ENCODE data around the gene SLC6A7. TPM values are rescaled to one million over a fixed set of nuclear protein-coding genes. Genes with fewer than 3 reads are reported as not detected.

The SLC6A7 gene
- total RNA-seq, 4 donors from 2014 or later, result not detected

DNA sequence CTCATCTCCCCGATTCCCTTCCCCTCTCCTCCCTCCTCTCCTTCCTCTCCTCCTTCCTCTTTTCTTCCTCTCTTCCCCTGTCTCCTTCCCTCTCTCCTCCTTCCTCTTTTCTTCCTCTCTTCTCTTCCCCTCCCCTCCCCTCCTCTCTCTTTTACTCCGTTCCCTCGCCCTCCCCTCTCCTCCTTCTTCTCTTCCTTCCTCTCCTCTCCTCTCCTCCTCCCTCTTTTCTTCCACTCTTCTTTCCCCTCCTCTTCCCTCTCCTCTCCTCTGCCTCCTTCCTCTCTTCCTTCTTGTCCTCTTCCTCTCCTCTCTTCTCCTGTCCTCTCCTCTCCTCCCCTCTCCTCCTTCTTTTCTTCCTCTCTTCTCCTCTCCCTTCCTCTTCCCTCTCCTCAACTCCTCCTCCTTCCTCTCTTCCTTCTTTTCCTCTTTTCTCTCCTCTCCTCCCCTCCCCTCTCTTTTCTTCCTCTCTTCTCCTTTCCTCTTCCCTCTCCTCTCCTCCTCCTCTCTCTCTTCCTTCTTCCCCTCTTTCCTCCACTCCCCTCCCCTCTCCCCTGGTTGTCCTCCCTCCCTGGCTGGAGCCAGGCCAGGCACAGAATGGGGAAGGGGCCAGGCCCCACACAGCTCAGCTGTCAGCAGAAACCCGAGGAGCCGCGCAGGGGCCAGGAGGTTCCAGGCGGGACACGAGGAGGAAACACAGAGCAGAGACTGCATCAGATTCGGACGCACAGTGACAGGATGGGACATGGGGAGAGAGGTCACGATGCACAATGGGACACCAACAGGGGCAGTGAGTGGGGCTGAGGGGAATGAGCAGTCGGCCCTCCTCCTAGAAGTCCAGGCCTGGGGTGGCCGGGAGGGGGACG is 51.7 kb downstream of the SLC6A7 start:
- no peak for TF ChIP-seq POLR2AphosphoS5 (IDR thresholded peaks at IDR 0.05)
- no peak for TF ChIP-seq CTCF (IDR thresholded peaks at IDR 0.05)
- TF ChIP-seq EP300 (IDR thresholded peaks at IDR 0.05), result no peak
- no peak for TF ChIP-seq POLR2A (IDR thresholded peaks at IDR 0.05; ENCODE audit: low read depth)
- no peak for DNase-seq (ENCODE audit: extremely low spot score)
- WGBS, result 66% methylated on average over 14 of the region's 14 CpGs
- Histone ChIP-seq H3K4me1 (peaks cover 13 to 26% (median 21%) of the 10 kb centered on the region in 4 donors), H3K9me3 (no peaks in the 10 kb centered on the region), H3K27me3 (no peaks in the 10 kb centered on the region), H3K4me3 (no peak overlapping the region), H3K36me3 (peaks cover 0 to 13% (median 4%) of the 10 kb centered on the region in 4 donors), H3K27ac (replicated peaks in 1 of 4) (no peak overlapping the region)
- intact Hi-C loops (cut with DNase I), result loop anchor here (10.0 kb wide), 1 partner anchor 113 kb away; the partner anchor contains the start of gene TCOF1

DNA sequence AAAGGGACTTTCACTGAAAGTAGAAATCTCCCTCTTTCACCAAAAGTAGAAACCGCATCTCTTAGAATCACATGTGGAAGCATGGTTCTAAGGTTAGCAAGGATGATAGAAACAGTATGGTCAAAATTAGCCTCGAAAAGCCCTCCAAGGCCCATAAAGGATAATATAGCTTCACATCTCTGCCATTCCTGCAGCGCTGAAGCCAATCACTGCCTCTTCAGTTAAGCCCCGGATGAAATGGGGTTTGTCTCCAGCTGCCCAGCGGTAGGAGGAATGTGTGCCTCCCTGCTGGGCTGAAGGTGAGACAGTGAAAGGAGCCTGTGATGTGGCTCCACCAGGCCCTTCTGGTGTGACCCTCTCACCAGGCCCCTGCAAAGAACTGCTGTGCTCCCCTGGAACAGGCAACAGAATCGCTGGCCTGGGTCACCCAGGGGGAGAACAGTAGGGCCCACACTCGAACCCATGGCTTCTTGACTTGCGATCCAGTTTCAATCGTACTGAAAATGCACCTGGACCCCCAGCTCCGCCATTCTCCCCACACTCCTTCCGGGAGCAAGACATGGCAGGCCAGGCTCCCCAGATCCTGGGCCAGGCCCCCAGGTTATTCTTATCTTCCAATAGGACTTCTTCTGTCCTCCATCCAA is 52.5 kb downstream of the SLC6A7 start:
- Histone ChIP-seq H3K4me1 (peaks cover 13 to 26% (median 21%) of the 10 kb centered on the region in 4 donors), H3K27ac (replicated peaks in 1 of 4) (no peak overlapping the region), H3K27me3 (no peaks in the 10 kb centered on the region), H3K4me3 (no peak overlapping the region), H3K36me3 (peaks cover 0 to 13% (median 2%) of the 10 kb centered on the region in 4 donors), H3K9me3 (no peaks in the 10 kb centered on the region)
- intact Hi-C loops (cut with DNase I), result loop anchor here (10.0 kb wide), 1 partner anchor 112 kb away; the partner anchor contains the start of gene TCOF1
- 91% methylated on average over 11 of the region's 11 CpGs for WGBS
- DNase-seq (ENCODE audit: extremely low spot score), result no peak
- TF ChIP-seq EP300 (IDR thresholded peaks at IDR 0.05) (no peak), POLR2A (IDR thresholded peaks at IDR 0.05; ENCODE audit: low read depth) (no peak), POLR2AphosphoS5 (IDR thresholded peaks at IDR 0.05) (no peak), CTCF (IDR thresholded peaks at IDR 0.05) (no peak)

- 74% methylated on average over 4 of the region's 4 CpGs for WGBS
- intact Hi-C loops (cut with DNase I), result loop anchor here (10.0 kb wide), 1 partner anchor 111 kb away; the partner anchor contains the start of gene TCOF1
- Histone ChIP-seq H3K4me3 (no peak overlapping the region), H3K4me1 (peaks cover 13 to 26% (median 21%) of the 10 kb centered on the region in 4 donors), H3K36me3 (peaks cover 0 to 11% (median under 1%) of the 10 kb centered on the region in 4 donors), H3K27me3 (no peaks in the 10 kb centered on the region), H3K27ac (replicated peaks in 1 of 4) (no peak overlapping the region), H3K9me3 (no peaks in the 10 kb centered on the region)
- TF ChIP-seq POLR2A (IDR thresholded peaks at IDR 0.05; ENCODE audit: low read depth) (no peak), CTCF (IDR thresholded peaks at IDR 0.05) (no peak), POLR2AphosphoS5 (IDR thresholded peaks at IDR 0.05) (no peak), EP300 (IDR thresholded peaks at IDR 0.05) (no peak)
- DNase-seq (ENCODE audit: extremely low spot score), result no peak
These were observed 53.7 kb downstream of the SLC6A7 start for GRCh38 chr5:150243590-150243989.

- 65% methylated on average over 7 of the region's 7 CpGs for WGBS
- H3K4me3 ChIP-seq, result peak overlapping the region in 2 of 4 donors; percentile 34 to 40
- H3K27ac ChIP-seq (replicated peaks in 1 of 4), result peak overlapping the region in 1 of 4 donors; percentile 64
These were observed 54.3 kb downstream of the SLC6A7 start for GRCh38 chr5:150244209-150244608.

More at GRCh38 chr5:150244209-150244608, 54.3 kb downstream of the SLC6A7 start:
- Histone ChIP-seq H3K4me1 (peaks cover 13 to 26% (median 21%) of the 10 kb centered on the region in 4 donors), H3K9me3 (no peaks in the 10 kb centered on the region), H3K36me3 (peaks cover 0 to 5% (median 0%) of the 10 kb centered on the region in 4 donors), H3K27me3 (no peaks in the 10 kb centered on the region)
- no peak for TF ChIP-seq POLR2AphosphoS5 (IDR thresholded peaks at IDR 0.05)
- no peak for TF ChIP-seq POLR2A (IDR thresholded peaks at IDR 0.05; ENCODE audit: low read depth)
- intact Hi-C loops (cut with DNase I), result loop anchor here (10.0 kb wide), 1 partner anchor 111 kb away; the partner anchor contains the start of gene TCOF1
- no peak for DNase-seq (ENCODE audit: extremely low spot score)
